BE2C (cell line): ENCODE measurements around the gene SMYD1.

ENCODE experiments used
- DNase-seq: peaks from one replicate; pipeline ENCODE4 v3.0.0-alpha.2; 2020
- H3K27me3 ChIP-seq: fragments of 250-450 bp; sonication (Bioruptor Pico); 2 replicates; pipeline ENCODE4 v1.5.1; 2020; ENCODE audit warnings: mild to moderate bottlenecking
- H3K36me3 ChIP-seq: fragments of 250-450 bp; sonication (Bioruptor Pico); 2 replicates; pipeline ENCODE4 v1.5.1; 2020; ENCODE audit warnings: mild to moderate bottlenecking
- H3K4me1 ChIP-seq: fragments of 250-450 bp; sonication (Bioruptor Pico); 2 replicates; pipeline ENCODE4 v1.5.1; 2020
- H3K4me3 ChIP-seq: 2 replicates; pipeline ENCODE4 v1.5.1; 2011; ENCODE audit warnings: low read depth, low read length
- H3K9me3 ChIP-seq: fragments of 250-450 bp; sonication (Bioruptor Pico); 2 replicates; pipeline ENCODE4 v1.5.1; 2020
- TF ChIP-seq, protein P1 (sequence below): IDR thresholded peaks from 2 replicates; pipeline ENCODE4 v1.5.1; 2012; ENCODE audit warnings: mild to moderate bottlenecking, low read depth, low read length

SMYD1 gene

DNA sequence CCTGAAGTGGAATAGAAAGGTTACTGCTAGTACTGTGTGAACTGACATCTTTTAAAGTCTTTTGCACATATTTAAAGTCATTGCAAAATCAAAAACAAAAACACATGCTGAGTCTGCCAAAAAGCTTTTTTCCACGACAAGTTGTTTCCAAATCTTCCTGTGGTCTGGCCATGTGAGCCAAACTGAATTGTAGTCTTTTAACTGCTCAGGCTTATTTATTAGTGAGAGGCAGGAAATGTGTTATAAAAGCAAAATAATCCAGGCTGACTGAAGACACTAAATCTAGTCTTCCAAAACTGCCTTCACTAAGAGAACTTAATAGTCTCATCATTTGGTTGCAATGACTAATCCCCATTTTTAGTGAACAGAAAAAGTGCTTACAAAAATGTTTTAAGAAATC lies 14.3 kb upstream of the SMYD1 start:
- no peaks in the 10 kb centered on the region for H3K9me3 ChIP-seq
- no peak overlapping the region for H3K4me3 ChIP-seq
- H3K4me1 ChIP-seq: no peaks in the 10 kb centered on the region
- no peak for DNase-seq
- TF ChIP-seq, protein P1, sequence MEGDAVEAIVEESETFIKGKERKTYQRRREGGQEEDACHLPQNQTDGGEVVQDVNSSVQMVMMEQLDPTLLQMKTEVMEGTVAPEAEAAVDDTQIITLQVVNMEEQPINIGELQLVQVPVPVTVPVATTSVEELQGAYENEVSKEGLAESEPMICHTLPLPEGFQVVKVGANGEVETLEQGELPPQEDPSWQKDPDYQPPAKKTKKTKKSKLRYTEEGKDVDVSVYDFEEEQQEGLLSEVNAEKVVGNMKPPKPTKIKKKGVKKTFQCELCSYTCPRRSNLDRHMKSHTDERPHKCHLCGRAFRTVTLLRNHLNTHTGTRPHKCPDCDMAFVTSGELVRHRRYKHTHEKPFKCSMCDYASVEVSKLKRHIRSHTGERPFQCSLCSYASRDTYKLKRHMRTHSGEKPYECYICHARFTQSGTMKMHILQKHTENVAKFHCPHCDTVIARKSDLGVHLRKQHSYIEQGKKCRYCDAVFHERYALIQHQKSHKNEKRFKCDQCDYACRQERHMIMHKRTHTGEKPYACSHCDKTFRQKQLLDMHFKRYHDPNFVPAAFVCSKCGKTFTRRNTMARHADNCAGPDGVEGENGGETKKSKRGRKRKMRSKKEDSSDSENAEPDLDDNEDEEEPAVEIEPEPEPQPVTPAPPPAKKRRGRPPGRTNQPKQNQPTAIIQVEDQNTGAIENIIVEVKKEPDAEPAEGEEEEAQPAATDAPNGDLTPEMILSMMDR: no peak
- H3K27me3 ChIP-seq: no peaks in the 10 kb centered on the region
- no peaks in the 10 kb centered on the region for H3K36me3 ChIP-seq

DNA sequence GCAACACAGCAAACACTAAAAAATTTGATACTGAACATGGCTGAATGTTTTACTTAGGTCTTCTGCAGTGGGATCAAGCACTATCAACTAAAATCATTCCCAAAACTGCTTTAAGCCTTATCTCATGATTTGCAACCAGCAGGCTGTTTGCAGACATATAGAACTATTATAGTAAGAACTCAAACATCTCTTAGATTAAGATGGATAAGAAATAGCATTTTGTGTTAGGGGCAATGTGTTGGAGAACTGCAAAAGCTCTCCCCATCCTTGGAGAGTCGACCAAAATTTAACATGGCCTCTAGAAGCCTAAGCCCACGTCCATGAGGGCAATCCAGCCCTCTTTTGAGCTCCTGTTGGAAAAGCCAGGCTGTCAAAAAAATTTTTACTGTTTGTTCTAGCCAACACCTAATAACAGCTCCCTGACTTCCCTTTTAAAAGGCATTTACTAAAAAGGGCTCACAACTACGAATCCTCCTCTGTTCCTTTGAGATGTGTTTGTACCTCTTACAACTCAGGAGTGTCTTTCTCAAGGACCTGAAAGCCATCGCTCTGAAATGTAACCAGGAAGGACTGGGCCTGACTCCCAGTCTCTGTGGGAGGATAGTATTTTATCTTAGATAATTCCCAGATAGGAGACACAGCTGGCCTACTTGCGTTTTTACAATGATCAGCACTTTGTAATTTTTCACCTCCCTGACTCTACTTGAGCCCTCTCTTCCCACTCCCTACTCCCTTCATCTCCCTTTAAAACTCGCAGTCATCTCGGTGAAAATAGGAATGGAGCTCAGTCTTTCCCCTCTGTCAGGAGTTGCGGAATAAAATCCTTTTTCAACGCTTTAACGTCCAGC lies 13.5 kb upstream of the SMYD1 start:
- no peak for DNase-seq
- Histone ChIP-seq H3K27me3 (no peaks in the 10 kb centered on the region), H3K4me1 (no peaks in the 10 kb centered on the region)

DNA sequence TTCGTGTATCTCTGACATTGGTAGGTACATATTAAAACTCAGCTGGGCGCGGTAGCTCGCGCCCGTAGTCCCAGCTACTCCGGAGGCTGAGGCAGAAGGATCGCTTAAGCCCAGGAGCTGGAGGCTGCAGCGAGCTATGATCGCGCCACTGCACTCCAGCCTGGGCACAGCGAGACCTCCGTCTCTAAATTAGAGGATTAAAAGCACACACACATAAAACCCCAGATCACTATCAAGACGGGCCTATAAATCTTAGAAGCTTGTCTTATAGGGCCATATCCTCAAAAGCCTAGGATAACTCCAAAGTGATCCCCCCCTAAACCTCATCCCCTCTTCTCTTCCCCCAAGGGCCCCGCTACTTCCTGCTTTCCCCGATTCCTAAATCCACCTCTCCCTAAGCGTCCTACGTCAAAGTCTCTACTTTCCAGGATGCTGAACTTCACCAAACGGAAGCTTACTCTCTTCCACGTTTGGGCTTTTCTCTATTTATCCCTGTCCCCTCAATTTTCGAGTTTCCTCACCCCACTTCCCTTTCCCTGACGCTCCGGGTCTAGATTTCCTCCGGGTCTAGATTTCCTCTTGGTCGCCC lies 12.7 kb upstream of the SMYD1 start:
- H3K36me3 ChIP-seq: no peaks in the 10 kb centered on the region
- no peaks in the 10 kb centered on the region for H3K4me1 ChIP-seq
- no peaks in the 10 kb centered on the region for H3K27me3 ChIP-seq
- TF ChIP-seq, protein P1: no peak
- DNase-seq: no peak
- H3K4me3 ChIP-seq: peak overlapping the region; percentile 74
- no peaks in the 10 kb centered on the region for H3K9me3 ChIP-seq

More for the DNA sequence above, 13.5 kb upstream of the SMYD1 start:
- H3K36me3 ChIP-seq: no peaks in the 10 kb centered on the region
- H3K9me3 ChIP-seq: no peaks in the 10 kb centered on the region
- H3K4me3 ChIP-seq: peak overlapping the region; percentile 74
- TF ChIP-seq, protein P1: no peak

DNA sequence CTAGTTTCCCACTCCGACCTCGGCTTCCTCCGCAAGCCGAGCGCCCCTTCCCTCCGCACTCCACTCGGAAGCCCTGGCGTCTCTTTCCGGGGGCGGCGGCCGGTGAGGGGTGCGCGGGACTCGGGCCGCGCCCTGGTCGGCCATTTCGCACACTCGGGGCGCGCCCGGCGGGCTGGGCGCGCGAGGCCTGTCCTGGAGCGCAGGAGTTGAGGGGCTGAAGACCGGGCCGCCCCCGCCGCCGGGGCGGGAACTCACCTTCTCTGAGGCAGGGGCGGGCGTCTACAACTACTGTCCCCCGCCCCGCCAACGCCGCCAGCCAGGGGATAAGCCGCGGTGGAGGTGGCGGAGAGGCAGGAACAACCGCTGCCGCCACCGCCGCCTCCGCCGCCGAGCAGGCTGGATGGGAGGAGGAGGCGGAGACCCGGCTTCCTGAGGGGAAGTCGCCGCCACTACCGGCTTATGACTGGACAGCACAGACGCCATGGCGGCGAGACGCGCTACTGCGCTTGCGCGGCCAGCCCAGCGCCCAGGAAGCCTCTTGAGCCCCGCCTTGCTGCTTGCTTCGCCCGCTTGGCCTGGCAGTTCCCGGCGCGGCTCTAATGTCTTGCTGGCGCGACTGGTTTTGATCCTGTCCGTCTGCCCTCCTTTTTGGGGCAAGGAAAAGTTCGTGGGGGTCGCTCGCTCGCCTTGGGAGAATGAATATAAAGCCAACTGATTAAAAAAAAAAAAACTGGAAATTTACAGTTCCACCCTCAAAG lies 12.1 kb upstream of the SMYD1 start, which contains the start of gene KRCC1:
Gene KRCC1, minus strand, starts transcription at position 413 of the 758 bp plus-strand sequence. CDS start 27,220 bp downstream, outside the sequence.
- peak within 1 kb of the TSS; percentile 74 for H3K4me3 ChIP-seq
- peak; percentile 90 for DNase-seq
- no peaks in the 10 kb centered on the region for H3K9me3 ChIP-seq
- no peaks in the 10 kb centered on the region for H3K4me1 ChIP-seq
- TF ChIP-seq, protein P1: no peak
- no peaks in the 10 kb centered on the region for H3K27me3 ChIP-seq
- no peaks in the 10 kb centered on the region for H3K36me3 ChIP-seq

DNA sequence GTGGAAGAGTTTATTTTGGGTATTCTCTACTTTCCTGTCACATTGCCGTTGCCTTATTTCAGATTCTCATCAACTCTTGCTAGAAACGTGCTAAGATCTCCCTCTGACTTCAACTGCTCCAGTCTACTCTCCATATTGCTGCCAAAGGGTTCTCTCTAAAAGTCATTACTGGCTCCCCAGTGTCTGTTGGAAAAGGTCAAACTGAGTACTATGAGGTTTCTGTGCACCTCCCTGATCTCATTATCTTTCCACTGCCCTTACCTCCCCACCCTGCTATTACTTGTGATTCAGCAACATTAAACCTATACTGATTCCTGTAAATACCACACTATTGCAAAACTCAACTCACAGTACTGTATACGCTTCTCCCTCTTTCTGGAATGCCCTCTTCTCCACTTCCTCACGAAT lies 10.2 kb upstream of the SMYD1 start:
- H3K4me1 ChIP-seq: no peaks in the 10 kb centered on the region
- no peaks in the 10 kb centered on the region for H3K9me3 ChIP-seq
- TF ChIP-seq, protein P1: no peak
- no peak for DNase-seq
- no peak overlapping the region for H3K4me3 ChIP-seq
- H3K27me3 ChIP-seq: no peaks in the 10 kb centered on the region
- H3K36me3 ChIP-seq: no peaks in the 10 kb centered on the region
